Putamen (tissue), 1 donor: ENCODE measurements around the gene TGFA.
"Not testable (repeated sequence)": the region's sequence is repeated elsewhere in the genome, so short reads cannot be mapped to it uniquely, and the experiment has no call there.

Experiments used
- DNase-seq: peaks from one replicate; pipeline ENCODE4 v3.0.0-alpha.2; 2016; ENCODE audit warnings: low spot score

Gene TGFA

GRCh38 chr2:70498054-70498453 is 55.6 kb downstream of the TGFA start:
- no peak for DNase-seq

GRCh38 chr2:70496819-70497218 is 56.8 kb downstream of the TGFA start:
- no peak for DNase-seq

- no peak for DNase-seq
These were observed 59.2 kb downstream of the TGFA start for GRCh38 chr2:70494293-70494886.

- no peak for DNase-seq
These were observed 63.2 kb downstream of the TGFA start for GRCh38 chr2:70490381-70490780.

GRCh38 chr2:70489165-70489564 is 64.5 kb downstream of the TGFA start:
- no peak for DNase-seq

GRCh38 chr2:70484086-70484485 is 69.5 kb downstream of the TGFA start:
- no peak for DNase-seq

GRCh38 chr2:70482401-70482800 is 71.2 kb downstream of the TGFA start:
- no peak for DNase-seq

GRCh38 chr2:70480468-70480867 is 73.2 kb downstream of the TGFA start:
- DNase-seq, result no peak

- no peak for DNase-seq
These were observed 73.8 kb downstream of the TGFA start for GRCh38 chr2:70479816-70480215.

- DNase-seq, result no peak
These were observed 76.2 kb downstream of the TGFA start for GRCh38 chr2:70477441-70477844.

GRCh38 chr2:70475266-70475665 is 78.4 kb downstream of the TGFA start:
- DNase-seq, result no peak

GRCh38 chr2:70474256-70474848 is 79.3 kb downstream of the TGFA start:
- DNase-seq, result no peak

GRCh38 chr2:70473101-70473722 is 80.4 kb downstream of the TGFA start:
- no peak for DNase-seq

- no peak for DNase-seq
These were observed 81.3 kb downstream of the TGFA start for GRCh38 chr2:70472221-70472890.

- DNase-seq, result no peak
These were observed 82.5 kb downstream of the TGFA start for GRCh38 chr2:70471129-70471528.

GRCh38 chr2:70469961-70470360 is 83.7 kb downstream of the TGFA start:
- DNase-seq, result no peak

- DNase-seq, result no peak
These were observed 84.2 kb downstream of the TGFA start for GRCh38 chr2:70469435-70469834.

GRCh38 chr2:70468878-70469277 is 84.7 kb downstream of the TGFA start:
- DNase-seq, result no peak

GRCh38 chr2:70467831-70468779 is 85.5 kb downstream of the TGFA start:
- DNase-seq, result no peak

GRCh38 chr2:70467237-70467636 is 86.4 kb downstream of the TGFA start:
- no peak for DNase-seq

GRCh38 chr2:70466647-70467046 is 87.0 kb downstream of the TGFA start:
- DNase-seq, result not testable (repeated sequence)

- DNase-seq, result no peak
These were observed 89.6 kb downstream of the TGFA start for GRCh38 chr2:70463997-70464396.
